HEK293T (cell line): Measurements from ENCODE around the gene DNAJC1.
"Not testable (repeated sequence)": the region's sequence is repeated elsewhere in the genome, so short reads cannot be mapped to it uniquely, and the experiment has no call there.

Experiments used
- CTCF ChIA-PET: fragments of 350-600 bp; formaldehyde crosslinking; extraction: SDS; loops from one replicate; lab custom pipeline; 2021; ENCODE audit warnings: antibody characterized with exemption, inconsistent platforms; lab: Yijun Ruan, JAX
- POLR2A ChIA-PET: fragments of 350-600 bp; formaldehyde crosslinking; extraction: SDS; loops from one replicate; lab custom pipeline; 2020; ENCODE audit warnings: antibody characterized with exemption, inconsistent platforms; lab: Yijun Ruan, JAX
- DNase-seq: peaks from one replicate; pipeline ENCODE4 v3.0.0; 2012; ENCODE audit warnings: mixed read lengths; ENCODE audit errors: extremely low spot score
- ARNT ChIP-seq: fragments of 450-650 bp; IDR thresholded peaks from 2 replicates; pipeline ENCODE4 v1.6.1; 2017; ENCODE audit warnings: mild to moderate bottlenecking
- BHLHE40 ChIP-seq: fragments of 450-650 bp; IDR thresholded peaks from 2 replicates; pipeline ENCODE4 v1.6.1; 2016; ENCODE audit warnings: mild to moderate bottlenecking, moderate library complexity, borderline replicate concordance
- CTBP1 ChIP-seq: fragments of 450-650 bp; IDR thresholded peaks from 2 replicates; pipeline ENCODE4 v1.6.1; 2016; ENCODE audit warnings: borderline replicate concordance
- ELF4 ChIP-seq: fragments of 450-650 bp; IDR thresholded peaks from 2 replicates; pipeline ENCODE4 v1.6.1; 2017; ENCODE audit warnings: antibody characterized with exemption
- FOXA1 ChIP-seq: fragments of 450-650 bp; IDR thresholded peaks from 2 replicates; pipeline ENCODE4 v1.6.1; 2016; ENCODE audit warnings: mild to moderate bottlenecking
- FOXK2 ChIP-seq: fragments of 450-650 bp; IDR thresholded peaks from 2 replicates; pipeline ENCODE4 v1.6.1; 2016; ENCODE audit warnings: mild to moderate bottlenecking
- FOXM1 ChIP-seq: fragments of 450-650 bp; IDR thresholded peaks from 2 replicates; pipeline ENCODE4 v1.6.1; 2017; ENCODE audit warnings: mild to moderate bottlenecking, borderline replicate concordance
- HDGF ChIP-seq: fragments of 450-650 bp; IDR thresholded peaks from 2 replicates; pipeline ENCODE4 v1.6.1; 2017; ENCODE audit warnings: antibody characterized with exemption, borderline replicate concordance
- L3MBTL2 ChIP-seq: fragments of 450-650 bp; conservative IDR thresholded peaks from 2 replicates; pipeline ENCODE4 v1.6.1; 2016; ENCODE audit warnings: mild to moderate bottlenecking
- LEF1 ChIP-seq: fragments of 450-650 bp; IDR thresholded peaks from 2 replicates; pipeline ENCODE4 v1.6.1; 2017; ENCODE audit warnings: mild to moderate bottlenecking, borderline replicate concordance
- NFRKB ChIP-seq: fragments of 450-650 bp; IDR thresholded peaks from 2 replicates; pipeline ENCODE4 v1.6.1; 2016; ENCODE audit warnings: mild to moderate bottlenecking, moderate library complexity
- PKNOX1 ChIP-seq: fragments of 450-650 bp; IDR thresholded peaks from 2 replicates; pipeline ENCODE4 v1.6.1; 2016
- SP1 ChIP-seq: fragments of 450-650 bp; IDR thresholded peaks from 2 replicates; pipeline ENCODE4 v1.6.1; 2017
- SUZ12 ChIP-seq: fragments of 450-650 bp; IDR thresholded peaks from 2 replicates; pipeline ENCODE4 v1.6.1; 2016; ENCODE audit warnings: mild to moderate bottlenecking
- TARDBP ChIP-seq: fragments of 450-650 bp; IDR thresholded peaks from 2 replicates; pipeline ENCODE4 v1.6.1; 2016
- ZNF384 ChIP-seq: fragments of 450-650 bp; IDR thresholded peaks from 2 replicates; pipeline ENCODE4 v1.6.1; 2016

The DNAJC1 gene

GRCh38 chr10:22023508-22023907 is 20.0 kb upstream of the DNAJC1 start:
- ChIA-PET POLR2A (no interaction called here), CTCF (no interaction called here)
- no peak for DNase-seq
- TF ChIP-seq BHLHE40 (no peak), PKNOX1 (no peak), SP1 (no peak), ELF4 (no peak), NFRKB (no peak), TARDBP (no peak), L3MBTL2 (no peak), LEF1 (no peak), ARNT (no peak), CTBP1 (no peak), HDGF (no peak), ZNF384 (no peak), FOXM1 (no peak), FOXK2 (no peak), FOXA1 (no peak), SUZ12 (no peak)

- ChIA-PET POLR2A (no interaction called here), CTCF (interaction anchor here (0.7 kb wide), 1 partner anchor 19 kb away, joined by 3 read pairs; the partner anchor contains the start of gene DNAJC1)
- TF ChIP-seq TARDBP, result no peak
- TF ChIP-seq HDGF, result no peak
- no peak for TF ChIP-seq CTBP1
- no peak for TF ChIP-seq FOXM1
- TF ChIP-seq ZNF384, result no peak
- no peak for TF ChIP-seq L3MBTL2
- TF ChIP-seq LEF1, result no peak
- TF ChIP-seq ARNT, result no peak
- TF ChIP-seq BHLHE40, result no peak
- no peak for TF ChIP-seq FOXK2
- TF ChIP-seq SP1, result no peak
- TF ChIP-seq FOXA1, result no peak
- TF ChIP-seq NFRKB, result no peak
- TF ChIP-seq SUZ12, result no peak
- no peak for TF ChIP-seq PKNOX1
- TF ChIP-seq ELF4, result no peak
- DNase-seq, result no peak
These were observed 18.9 kb upstream of the DNAJC1 start for GRCh38 chr10:22022257-22023032.

GRCh38 chr10:22021144-22021543 is 17.6 kb upstream of the DNAJC1 start:
- POLR2A ChIA-PET, result not testable (repeated sequence)
- CTCF ChIA-PET, result interaction anchor here (1.2 kb wide), 1 partner anchor 10 kb away, joined by 5 read pairs; no protein-coding TSS in a partner anchor

GRCh38 chr10:22017283-22018020 is 13.9 kb upstream of the DNAJC1 start:
- no peak for DNase-seq
- CTCF ChIA-PET, result no interaction called here
- POLR2A ChIA-PET, result interaction anchor here (2.1 kb wide), 1 partner anchor 14 kb away, joined by 8 read pairs; the partner anchor contains the start of gene DNAJC1
- TF ChIP-seq FOXA1, result no peak
- TF ChIP-seq BHLHE40, result no peak
- no peak for TF ChIP-seq ZNF384
- no peak for TF ChIP-seq CTBP1
- TF ChIP-seq SP1, result no peak
- TF ChIP-seq ELF4, result no peak
- no peak for TF ChIP-seq TARDBP

More at GRCh38 chr10:22021144-22021543, 17.6 kb upstream of the DNAJC1 start:
- not testable (repeated sequence) for DNase-seq

GRCh38 chr10:22016046-22016705 is 12.6 kb upstream of the DNAJC1 start:
- POLR2A ChIA-PET, result interaction anchor here (2.1 kb wide), 1 partner anchor 13 kb away, joined by 8 read pairs; the partner anchor contains the start of gene DNAJC1
- CTCF ChIA-PET, result interaction anchor here (0.6 kb wide), 1 partner anchor 137 kb away, joined by 3 read pairs; no protein-coding TSS in a partner anchor
- DNase-seq, result no peak
- no peak for TF ChIP-seq PKNOX1
- no peak for TF ChIP-seq TARDBP
- no peak for TF ChIP-seq BHLHE40
- no peak for TF ChIP-seq SUZ12
- TF ChIP-seq L3MBTL2, result no peak
- no peak for TF ChIP-seq FOXK2
- no peak for TF ChIP-seq ARNT

- POLR2A ChIA-PET, result no interaction called here
These were observed 7.5 kb upstream of the DNAJC1 start for GRCh38 chr10:22010973-22011408.

More at GRCh38 chr10:22010973-22011408, 7.5 kb upstream of the DNAJC1 start:
- CTCF ChIA-PET, result interaction anchor here (0.7 to 2.0 kb wide), 3 partner anchors 10 to 646 kb away, joined by 3 to 5 read pairs (median 3); no protein-coding TSS in a partner anchor
- no peak for DNase-seq
- TF ChIP-seq ZNF384, result no peak
- no peak for TF ChIP-seq FOXK2
- no peak for TF ChIP-seq LEF1
- TF ChIP-seq FOXA1, result no peak
- TF ChIP-seq ELF4, result no peak
- no peak for TF ChIP-seq SUZ12
- TF ChIP-seq FOXM1, result no peak
- TF ChIP-seq ARNT, result no peak
- no peak for TF ChIP-seq L3MBTL2
- TF ChIP-seq CTBP1, result no peak
- no peak for TF ChIP-seq PKNOX1
- TF ChIP-seq BHLHE40, result no peak
- no peak for TF ChIP-seq HDGF
- TF ChIP-seq SP1, result no peak
- TF ChIP-seq TARDBP, result no peak
- no peak for TF ChIP-seq NFRKB
